ENCODE measurements around the gene ZNF157. TPM values are rescaled to one million over a fixed set of nuclear protein-coding genes. Genes with fewer than 3 reads are reported as not detected.

ZNF157 gene
- total and polyA plus RNA-seq, 7 donors = 0.07 to 0.17 TPM; not detected in 5

- H3K4me1 ChIP-seq = no peaks in the 10 kb centered on the region
Observed at GRCh38 chrX:47390780-47391179, 20.4 kb downstream of the ZNF157 start.

GRCh38 chrX:47413179-47413594, 42.8 kb downstream of the ZNF157 start:
- H3K9me3 ChIP-seq = peaks cover 36% of the 10 kb centered on the region
- no peak for ATAC-seq
- DNase-seq = no peak
- 85 to 95% (median 92%) methylated on average over 8 of the region's 8 CpGs for WGBS, 3 donors
- H3K4me3 ChIP-seq = no peak overlapping the region
- H3K27ac ChIP-seq = no peak overlapping the region
- no peaks in the 10 kb centered on the region for H3K27me3 ChIP-seq (ENCODE audit: insufficient read depth in 3 of 3, low read length in 2 of 3)
- no peak for TF ChIP-seq CTCF (IDR thresholded peaks at IDR 0.05)
- intact Hi-C loops (cut with DNase I) = no loop called here
- H3K36me3 ChIP-seq (ENCODE audit: insufficient read depth in 1 of 2, low read depth in 1 of 2) = no peaks in the 10 kb centered on the region
- no peaks in the 10 kb centered on the region for H3K4me1 ChIP-seq

More at GRCh38 chrX:47390780-47391179, 20.4 kb downstream of the ZNF157 start:
- intact Hi-C loops (cut with DNase I) = no loop called here
- no peak for DNase-seq
- Histone ChIP-seq H3K27ac (no peak overlapping the region), H3K27me3 (ENCODE audit: insufficient read depth in 3 of 3, low read length in 2 of 3) (no peaks in the 10 kb centered on the region), H3K9me3 (no peaks in the 10 kb centered on the region), H3K36me3 (ENCODE audit: insufficient read depth in 1 of 2, low read depth in 1 of 2) (no peaks in the 10 kb centered on the region), H3K4me3 (no peak overlapping the region)
- ATAC-seq = no peak
- TF ChIP-seq CTCF (IDR thresholded peaks at IDR 0.05) = no peak
- WGBS, 3 donors = 67 to 74% (median 68%) methylated on average over 1 of the region's 1 CpG

DNA sequence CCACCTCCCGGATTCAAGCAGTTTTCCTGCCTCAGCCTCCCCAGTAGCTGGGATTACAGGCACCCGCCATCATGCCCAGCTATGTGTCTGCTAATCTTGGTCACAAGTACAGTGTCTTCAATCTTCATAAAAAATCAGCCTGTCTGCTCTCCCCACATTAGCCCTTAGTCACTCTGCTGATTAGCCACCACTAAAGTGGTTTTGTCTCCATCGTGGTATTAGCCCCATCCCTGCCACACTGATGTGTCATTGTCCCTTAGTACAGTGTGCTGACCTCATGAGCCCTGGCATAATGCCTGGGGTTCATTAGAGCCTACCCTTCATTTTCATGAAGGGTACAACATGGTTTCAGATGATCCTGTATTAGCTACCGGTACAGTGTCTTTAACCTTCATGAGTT, 49.9 kb downstream of the ZNF157 start:
- Histone ChIP-seq H3K27ac (no peak overlapping the region), H3K36me3 (ENCODE audit: insufficient read depth in 1 of 2, low read depth in 1 of 2) (no peaks in the 10 kb centered on the region), H3K4me3 (no peak overlapping the region), H3K4me1 (no peaks in the 10 kb centered on the region), H3K9me3 (peaks cover 6% of the 10 kb centered on the region), H3K27me3 (ENCODE audit: insufficient read depth in 3 of 3, low read length in 2 of 3) (peaks cover 0 to 4% (median 0%) of the 10 kb centered on the region in 3 donors)
- no peak for TF ChIP-seq CTCF (IDR thresholded peaks at IDR 0.05)
- no peak for DNase-seq
- intact Hi-C loops (cut with DNase I) = no loop called here
- no peak for ATAC-seq
- 80 to 92% (median 90%) methylated on average over 4 of the region's 4 CpGs for WGBS, 3 donors

GRCh38 chrX:47420962-47421361, 50.6 kb downstream of the ZNF157 start:
- DNase-seq (no peak), ATAC-seq (no peak)
- no peak for TF ChIP-seq CTCF (IDR thresholded peaks at IDR 0.05)
- WGBS, 3 donors = 54 to 72% (median 58%) methylated on average over 5 of the region's 5 CpGs
- Histone ChIP-seq H3K27ac (no peak overlapping the region), H3K4me1 (no peaks in the 10 kb centered on the region), H3K4me3 (no peak overlapping the region), H3K36me3 (ENCODE audit: insufficient read depth in 1 of 2, low read depth in 1 of 2) (no peaks in the 10 kb centered on the region), H3K9me3 (peaks cover 6% of the 10 kb centered on the region), H3K27me3 (ENCODE audit: insufficient read depth in 3 of 3, low read length in 2 of 3) (peaks cover 0 to 4% (median 0%) of the 10 kb centered on the region in 3 donors)
- intact Hi-C loops (cut with DNase I) = no loop called here

- TF ChIP-seq CTCF (IDR thresholded peaks at IDR 0.05) = no peak
- intact Hi-C loops (cut with DNase I) = no loop called here
Observed at GRCh38 chrX:47422444-47422843, 52.1 kb downstream of the ZNF157 start.

More at GRCh38 chrX:47422444-47422843, 52.1 kb downstream of the ZNF157 start:
- peaks cover 0 to 8% (median 0%) of the 10 kb centered on the region in 3 donors for H3K27me3 ChIP-seq (ENCODE audit: insufficient read depth in 3 of 3, low read length in 2 of 3)
- 68 to 94% (median 84%) methylated on average over 2 of the region's 2 CpGs for WGBS, 3 donors
- DNase-seq (no peak), ATAC-seq (no peak)
- H3K4me1 ChIP-seq = no peaks in the 10 kb centered on the region
- H3K9me3 ChIP-seq = peaks cover 6% of the 10 kb centered on the region
- H3K36me3 ChIP-seq (ENCODE audit: insufficient read depth in 1 of 2, low read depth in 1 of 2) = no peaks in the 10 kb centered on the region
- H3K4me3 ChIP-seq = no peak overlapping the region
- H3K27ac ChIP-seq = no peak overlapping the region

All from psoas muscle (tissue), 8 donors.